Measurements from ENCODE around the gene THRAP3.
A peak's percentile ranks its signal among the peaks of the same experiment; 100 is the strongest.
"Not testable (repeated sequence)": the region's sequence is repeated elsewhere in the genome, so short reads cannot be mapped to it uniquely, and the experiment has no call there.

The THRAP3 gene

GRCh38 chr1:36222481-36223380 is 1.5 kb upstream of the THRAP3 start:
- CTCF ChIA-PET: interaction anchor here (1.1 kb wide), 1 partner anchor 35 kb away, joined by 3 read pairs; no protein-coding TSS in a partner anchor
- POLR2A ChIA-PET (ENCODE audit: low non-redundant PET): no interaction called here
- no peak for TF ChIP-seq CTCF (conservative IDR thresholded peaks at IDR 0.05; ENCODE audit: low read depth)

GRCh38 chr1:36223381-36223995 is 755 bp upstream of the THRAP3 start:
- no peak for TF ChIP-seq CTCF (conservative IDR thresholded peaks at IDR 0.05; ENCODE audit: low read depth)
- DNase-seq (ENCODE audit: low spot score): no peak
- CTCF ChIA-PET: interaction anchor here (1.1 kb wide), 1 partner anchor 36 kb away, joined by 3 read pairs; no protein-coding TSS in a partner anchor
- POLR2A ChIA-PET (ENCODE audit: low non-redundant PET): no interaction called here
- H3K27ac ChIP-seq: peak overlapping the region; percentile 95

More at GRCh38 chr1:36222481-36223380, 1.5 kb upstream of the THRAP3 start:
- peak overlapping the region; percentile 95 for H3K27ac ChIP-seq
- DNase-seq (ENCODE audit: low spot score): no peak

- peak; percentile 91 for DNase-seq (ENCODE audit: low spot score)
- H3K27ac ChIP-seq: peak overlapping the region; percentile 95
Measured at GRCh38 chr1:36224537-36225282, 467 bp downstream of the THRAP3 start.

GRCh38 chr1:36225283-36225899 is 1.1 kb downstream of the THRAP3 start:
- CTCF ChIA-PET: interaction anchor here (0.6 to 1.6 kb wide), 6 partner anchors 12 to 104 kb away, joined by 3 to 8 read pairs (median 4); partner anchors contain the start of gene TRAPPC3
- peak overlapping the region; percentile 95; the same call in 1 of the 2 replicates for H3K27ac ChIP-seq
- no peak for TF ChIP-seq CTCF (conservative IDR thresholded peaks at IDR 0.05; ENCODE audit: low read depth)
- POLR2A ChIA-PET (ENCODE audit: low non-redundant PET): interaction anchor here (1.4 kb wide), 1 partner anchor 19 kb away, joined by 5 read pairs; no protein-coding TSS in a partner anchor
- no peak for DNase-seq (ENCODE audit: low spot score)

More at GRCh38 chr1:36224537-36225282, 467 bp downstream of the THRAP3 start:
- ChIA-PET POLR2A (ENCODE audit: low non-redundant PET) (interaction anchor here (1.4 kb wide), 1 partner anchor 20 kb away, joined by 5 read pairs; no protein-coding TSS in a partner anchor), CTCF (interaction anchor here (0.6 to 1.6 kb wide), 6 partner anchors 11 to 105 kb away, joined by 3 to 8 read pairs (median 4); partner anchors contain the start of gene TRAPPC3)
- peak; percentile 19; the same call in 1 of the 2 replicates for TF ChIP-seq CTCF (conservative IDR thresholded peaks at IDR 0.05; ENCODE audit: low read depth)

GRCh38 chr1:36230279-36230678 is 6.0 kb downstream of the THRAP3 start:
- H3K27ac ChIP-seq: 0 out of 2 replicates have a peak overlapping the region, but pooled peaks have one; percentile 3
- DNase-seq (ENCODE audit: low spot score); CTCF ChIA-PET; POLR2A ChIA-PET (ENCODE audit: low non-redundant PET): not testable (repeated sequence)

- DNase-seq (ENCODE audit: low spot score): no peak
- no peak overlapping the region for H3K27ac ChIP-seq
- TF ChIP-seq CTCF (conservative IDR thresholded peaks at IDR 0.05; ENCODE audit: low read depth): no peak
- ChIA-PET POLR2A (ENCODE audit: low non-redundant PET) (no interaction called here), CTCF (interaction anchor here (0.6 kb wide), 1 partner anchor 35 kb away, joined by 7 read pairs; no protein-coding TSS in a partner anchor)
Measured at GRCh38 chr1:36231191-36231590, 6.9 kb downstream of the THRAP3 start.

All from RWPE1 (cell line).